Renal pelvis (tissue), 4 donors: ENCODE data around the gene RPL10. TPM values are rescaled to one million over a fixed set of nuclear protein-coding genes. Genes with fewer than 3 reads are reported as not detected.

Source experiments
- DNase-seq: peaks from one replicate; pipeline ENCODE4 v3.0.0-alpha.2; 2013
- polyA plus RNA-seq, 3 donors: library from polyadenylated mRNA; unstranded; fragments of 120-200 nt; gene quantifications; one replicate each; pipeline ENCODE4 v1.2.1, GENCODE V29; 2013; ENCODE audit not compliant: insufficient read length in 3 of 3

Gene RPL10
- polyA plus RNA-seq, 3 donors = 2,952 to 3,594 (median 3,543) TPM

- DNase-seq = no peak
These were observed 14.3 kb downstream of the RPL10 start for GRCh38 chrX:154412468-154412867.

GRCh38 chrX:154413142-154413541 is 15.0 kb downstream of the RPL10 start:
- no peak for DNase-seq

DNA sequence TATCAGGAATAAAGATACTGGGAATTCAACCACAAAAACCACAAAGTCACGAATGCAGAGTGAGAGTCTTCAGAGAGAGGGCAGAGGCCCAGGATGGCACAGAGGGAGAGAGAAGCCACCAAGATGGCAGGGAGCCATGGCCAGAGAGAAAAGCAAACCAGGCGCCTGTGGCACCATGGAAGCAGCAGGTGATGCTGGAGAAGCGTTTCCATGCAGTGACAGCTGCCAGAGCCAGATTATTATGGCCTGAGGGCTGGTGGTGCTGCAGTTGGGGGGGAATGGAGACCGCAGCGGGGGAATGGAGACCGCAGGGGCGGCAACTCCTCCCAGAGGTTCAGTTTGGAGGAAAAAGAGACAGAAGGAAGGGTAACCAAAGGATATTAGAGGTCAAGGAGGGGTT is 19.0 kb downstream of the RPL10 start:
- no peak for DNase-seq

DNA sequence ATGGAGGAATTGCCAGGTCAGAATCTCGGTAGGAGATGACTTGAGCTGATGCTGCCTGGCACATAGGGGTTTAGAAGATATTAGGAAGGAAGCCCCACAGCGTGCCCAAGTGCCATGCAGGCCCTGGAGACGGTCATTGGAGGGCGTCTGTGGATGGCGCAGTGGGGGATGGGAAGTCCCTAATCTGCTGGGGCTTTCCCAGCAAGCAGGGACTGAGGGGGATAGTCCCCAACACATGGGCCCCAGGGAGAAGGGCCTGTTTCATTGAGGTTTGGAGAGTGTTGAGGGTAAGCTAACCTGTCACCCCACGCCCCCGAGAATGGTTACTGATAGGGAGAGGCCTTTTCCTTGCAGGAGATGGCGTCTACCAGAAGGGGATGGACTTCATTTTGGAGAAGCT is 21.0 kb downstream of the RPL10 start:
- no peak for DNase-seq

DNA sequence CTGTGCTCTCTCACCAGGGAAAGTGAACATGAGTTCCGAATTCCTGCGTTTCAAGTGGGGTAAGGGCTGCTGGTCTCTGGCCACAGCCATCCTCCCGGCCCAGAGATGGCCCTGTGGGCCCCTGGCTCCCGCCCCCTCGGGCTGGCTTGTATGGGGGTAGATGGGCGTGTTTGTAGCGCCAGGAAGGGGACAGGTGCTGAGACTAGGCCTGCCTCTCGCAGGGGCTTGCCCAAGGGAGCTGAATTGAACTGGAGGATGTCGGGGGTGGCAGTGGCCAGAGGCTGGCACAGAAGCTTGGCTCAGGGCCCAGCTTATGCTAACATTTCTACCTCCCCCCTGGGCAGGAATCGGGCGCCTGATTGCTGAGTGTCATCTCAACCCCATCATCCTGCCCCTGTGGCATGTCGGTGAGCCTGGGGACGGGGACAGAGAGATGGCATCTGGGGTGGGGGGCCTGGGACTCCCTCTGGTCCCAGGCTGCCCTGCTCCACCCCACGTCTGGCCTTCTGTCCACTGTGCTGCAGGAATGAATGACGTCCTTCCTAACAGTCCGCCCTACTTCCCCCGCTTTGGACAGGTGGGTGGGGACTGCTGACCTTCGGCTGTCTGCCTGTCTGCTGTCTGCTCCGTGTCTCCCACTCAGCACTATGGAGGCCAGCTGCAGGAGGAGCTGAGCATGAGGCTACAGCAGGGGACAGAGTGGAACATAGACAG is 21.7 kb downstream of the RPL10 start:
- DNase-seq = no peak

DNA sequence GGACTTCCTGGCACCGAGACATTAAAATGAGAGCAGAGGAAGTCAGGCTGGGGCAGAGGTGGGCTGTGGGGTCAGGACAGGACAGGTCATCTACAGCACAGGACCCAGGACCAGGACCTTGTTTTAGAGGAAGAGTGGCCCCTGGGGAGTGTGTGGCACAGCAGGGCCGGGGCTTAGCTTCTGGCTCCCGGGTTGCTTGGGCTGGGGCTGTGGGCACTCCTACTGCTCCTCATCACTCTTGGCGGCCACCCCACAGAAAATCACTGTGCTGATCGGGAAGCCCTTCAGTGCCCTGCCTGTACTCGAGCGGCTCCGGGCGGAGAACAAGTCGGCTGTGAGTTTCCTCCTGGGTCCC is 22.2 kb downstream of the RPL10 start:
- DNase-seq = no peak

DNA sequence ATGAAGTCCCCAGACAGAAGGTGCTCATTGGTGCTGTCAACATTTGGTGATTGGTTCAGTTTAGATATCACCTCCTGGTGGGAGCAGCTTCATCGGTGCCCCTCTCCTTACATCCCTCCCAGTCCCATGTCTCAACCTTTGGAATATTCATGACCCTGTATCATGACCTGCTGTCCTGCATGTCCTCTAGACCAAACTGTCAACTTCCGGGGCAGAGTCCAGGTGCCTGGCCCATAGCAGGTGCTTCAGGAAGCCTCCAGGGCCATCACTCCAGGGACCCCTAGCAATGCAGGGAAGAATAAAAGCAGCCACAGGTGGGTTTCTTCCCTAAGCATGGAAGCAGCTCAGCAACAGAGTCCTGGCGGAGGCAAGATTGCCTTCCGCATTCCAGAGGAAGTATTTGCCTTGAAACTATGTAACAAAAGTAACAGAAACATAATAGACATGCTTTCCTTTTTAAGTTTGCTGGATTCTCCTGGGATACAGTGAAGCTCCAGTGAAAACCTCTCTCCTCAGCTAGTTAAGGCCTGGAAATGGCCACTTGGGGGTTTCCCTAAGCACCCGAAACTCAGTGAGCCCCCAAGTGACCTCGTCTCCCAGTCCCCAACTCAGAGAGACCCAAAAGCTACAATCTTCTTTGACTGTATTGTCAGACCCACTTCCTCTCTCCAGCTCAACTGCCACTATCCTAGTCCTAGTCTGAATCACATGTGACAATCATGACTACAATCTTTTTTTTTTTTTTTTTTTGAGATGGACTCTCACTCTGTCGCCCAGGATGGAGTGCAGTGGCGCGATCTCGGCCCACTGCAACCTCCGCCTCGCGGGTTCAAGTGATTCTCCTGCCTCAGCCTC is 29.0 kb downstream of the RPL10 start:
- DNase-seq = no peak

DNA sequence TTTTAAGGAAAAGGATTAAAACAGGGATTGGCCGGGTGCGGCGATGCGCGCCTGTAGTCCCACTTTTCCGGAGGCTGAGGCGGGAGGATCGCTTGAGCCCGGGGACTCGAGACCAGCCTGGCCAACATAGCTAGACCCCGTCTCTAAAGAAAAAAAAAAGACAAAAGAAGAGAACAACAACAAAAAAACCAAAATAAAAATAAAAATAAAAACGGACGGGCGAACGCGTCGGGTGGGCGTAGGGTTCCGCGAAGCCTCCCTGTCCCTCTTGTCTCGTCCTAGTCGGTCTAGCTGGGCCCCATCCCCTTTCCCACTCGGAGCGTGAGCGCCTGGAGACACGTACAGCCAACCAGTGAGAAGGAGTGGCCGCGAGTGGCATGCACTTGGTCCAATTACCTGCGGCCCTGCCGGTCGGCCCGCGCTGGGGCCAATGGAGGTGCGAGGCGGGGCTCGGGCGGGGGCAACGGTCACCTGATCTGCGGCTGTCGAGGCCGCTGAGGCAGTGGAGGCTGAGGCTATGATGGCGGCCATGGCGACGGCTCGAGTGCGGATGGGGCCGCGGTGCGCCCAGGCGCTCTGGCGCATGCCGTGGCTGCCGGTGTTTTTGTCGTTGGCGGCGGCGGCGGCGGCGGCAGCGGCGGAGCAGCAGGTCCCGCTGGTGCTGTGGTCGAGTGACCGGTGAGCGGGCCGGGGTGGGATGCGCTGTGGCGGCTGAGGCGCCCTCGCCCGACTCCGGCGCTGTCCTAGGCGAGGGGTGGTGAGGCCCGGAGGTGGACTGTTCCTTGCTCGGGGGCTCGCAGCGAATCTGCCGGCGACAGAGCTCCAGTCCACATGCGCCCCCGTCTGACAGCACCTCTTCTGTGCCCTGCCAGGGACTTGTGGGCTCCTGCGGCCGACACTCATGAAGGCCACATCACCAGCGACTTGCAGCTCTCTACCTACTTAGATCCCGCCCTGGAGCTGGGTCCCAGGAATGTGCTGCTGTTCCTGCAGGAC is 30.3 kb downstream of the RPL10 start, which contains the start of gene ATP6AP1:
ATP6AP1 (plus strand) TSS at position 502 of the 996 bp plus-strand sequence; CDS start at position 518, 16 bp downstream.
- DNase-seq = peak; percentile 89

DNA sequence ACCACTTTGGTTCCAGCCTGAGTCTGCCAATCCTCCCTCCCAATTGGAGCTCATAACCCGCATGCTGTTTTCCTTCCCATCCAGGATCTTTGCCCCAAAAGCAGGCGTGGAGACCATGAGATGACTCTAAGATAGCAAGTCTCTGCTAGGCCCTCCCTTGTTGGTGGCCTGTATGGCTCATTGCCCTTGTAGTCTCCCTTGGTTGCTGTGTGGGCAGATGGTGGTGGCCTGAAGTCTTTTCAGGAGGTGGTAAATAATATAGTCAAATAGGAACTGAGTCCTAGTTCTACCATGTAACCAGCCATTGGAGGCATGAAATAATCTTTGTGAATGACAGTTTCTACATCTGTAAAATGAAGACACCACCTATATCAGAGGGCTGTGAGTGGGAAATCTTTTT is 31.5 kb downstream of the RPL10 start:
- DNase-seq = no peak

GRCh38 chrX:154430479-154430878 is 32.3 kb downstream of the RPL10 start:
- DNase-seq = no peak

DNA sequence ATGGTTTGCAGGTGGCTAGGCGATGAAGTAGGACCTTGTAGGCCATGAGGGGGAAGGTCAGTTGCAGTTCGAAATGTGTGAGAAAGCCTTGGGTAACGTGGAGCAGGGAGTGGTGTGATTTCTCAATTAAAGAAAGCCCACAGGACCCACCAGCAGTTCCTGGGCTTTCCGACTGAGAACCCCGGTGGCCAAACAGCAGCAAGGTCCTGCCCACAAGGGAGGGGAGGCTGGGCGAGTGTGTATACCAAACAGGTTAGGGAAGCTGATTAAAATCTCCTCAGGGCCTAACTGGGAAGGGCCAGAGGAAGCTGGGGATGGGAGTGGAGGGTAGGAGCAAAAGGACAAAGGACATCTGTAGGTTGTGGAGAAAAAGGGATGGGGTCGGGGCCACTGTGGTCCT is 32.7 kb downstream of the RPL10 start:
- no peak for DNase-seq

- no peak for DNase-seq
These were observed 33.2 kb downstream of the RPL10 start for GRCh38 chrX:154431341-154431740.

GRCh38 chrX:154432210-154432609 is 34.0 kb downstream of the RPL10 start:
- no peak for DNase-seq

DNA sequence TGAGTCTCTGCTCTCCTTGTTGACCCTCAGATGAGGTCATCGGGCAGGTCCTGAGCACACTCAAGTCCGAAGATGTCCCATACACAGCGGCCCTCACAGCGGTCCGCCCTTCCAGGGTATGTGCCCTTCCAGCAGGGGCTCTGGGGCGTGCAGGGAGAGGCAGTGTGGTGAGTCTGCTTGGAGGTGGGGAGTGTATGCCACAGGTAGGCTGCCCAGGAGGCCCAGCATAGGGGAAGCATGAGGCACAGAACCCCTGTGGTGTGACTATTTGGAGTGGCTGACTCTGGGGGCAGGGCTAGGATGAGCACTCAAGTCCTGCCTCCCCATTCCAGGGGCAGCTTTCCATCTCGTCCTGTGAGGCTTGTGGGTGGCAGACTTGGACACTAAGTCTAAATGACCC is 35.4 kb downstream of the RPL10 start:
- no peak for DNase-seq

GRCh38 chrX:154434394-154435168 is 36.4 kb downstream of the RPL10 start:
- DNase-seq = no peak

GRCh38 chrX:154435171-154435733 is 37.1 kb downstream of the RPL10 start:
- no peak for DNase-seq

DNA sequence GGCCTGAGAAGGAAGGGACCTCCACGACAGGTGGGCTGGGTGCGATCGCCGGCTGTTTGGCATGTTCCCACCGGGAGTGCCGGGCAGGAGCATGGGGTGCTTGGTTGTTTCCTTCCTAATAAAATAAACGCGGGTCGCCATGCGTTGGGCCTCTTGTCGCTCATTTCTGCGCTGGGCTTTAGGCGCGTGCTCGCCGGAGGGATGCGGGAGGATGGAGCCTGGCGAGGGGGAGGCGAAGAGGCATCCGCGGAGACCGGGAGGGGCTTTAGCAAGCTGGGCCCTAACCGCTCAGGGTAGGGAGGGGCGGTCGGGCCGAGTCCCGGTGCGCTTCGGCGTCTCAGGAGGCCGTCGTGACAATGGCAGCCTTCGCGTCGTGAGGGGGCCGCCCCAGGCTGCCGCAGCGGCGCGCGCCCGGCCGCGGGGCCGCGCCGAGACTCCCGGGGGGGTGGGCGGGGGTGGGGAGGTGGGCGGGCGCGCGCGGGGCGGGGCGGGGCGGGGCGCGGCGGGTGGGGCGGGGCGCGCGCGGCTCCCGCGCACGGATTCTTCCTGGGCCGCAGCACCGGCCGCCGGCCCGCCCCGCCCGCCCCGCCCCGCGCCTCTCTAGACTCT is 38.3 kb downstream of the RPL10 start:
- DNase-seq = no peak

- no peak for DNase-seq
These were observed 39.0 kb downstream of the RPL10 start, which contains the start of gene GDI1 for GRCh38 chrX:154436983-154437752. GDI1 (plus strand) TSS chrX:154437154; CDS start chrX:154437255, 101 bp downstream.
